RPMI8226 (cell line): Measurements from ENCODE around the gene SPANXA2.
"Not testable (repeated sequence)": the region's sequence is repeated elsewhere in the genome, so short reads cannot be mapped to it uniquely, and the experiment has no call there.

Source experiments
- DNase-seq: peaks from one replicate; pipeline ENCODE4 v3.0.0-alpha.2; 2015

Gene SPANXA2, protein sequence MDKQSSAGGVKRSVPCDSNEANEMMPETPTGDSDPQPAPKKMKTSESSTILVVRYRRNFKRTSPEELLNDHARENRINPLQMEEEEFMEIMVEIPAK

DNA sequence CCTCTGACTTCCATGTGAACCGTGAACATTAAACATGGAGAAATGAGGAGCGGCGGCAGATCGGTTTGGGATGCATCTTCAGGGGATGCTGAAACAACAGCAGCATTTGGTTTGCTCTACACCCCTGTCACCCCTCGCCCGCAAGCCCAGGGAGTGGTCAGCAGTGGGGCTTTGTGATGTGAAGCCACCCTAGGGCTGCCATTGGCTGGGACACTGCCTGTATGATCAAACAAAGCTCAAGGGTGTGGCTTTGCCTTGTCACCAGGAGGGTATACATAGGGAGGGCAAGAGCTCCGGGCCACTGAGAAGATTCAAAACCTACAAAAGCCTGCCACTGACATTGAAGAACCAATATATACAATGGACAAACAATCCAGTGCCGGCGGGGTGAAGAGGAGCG, at the start of gene SPANXA2:
Gene SPANXA2, plus strand, starts transcription at position 301 of the 400 bp plus-strand sequence. Its CDS starts 60 bp downstream, at position 361.
- DNase-seq = not testable (repeated sequence)

DNA sequence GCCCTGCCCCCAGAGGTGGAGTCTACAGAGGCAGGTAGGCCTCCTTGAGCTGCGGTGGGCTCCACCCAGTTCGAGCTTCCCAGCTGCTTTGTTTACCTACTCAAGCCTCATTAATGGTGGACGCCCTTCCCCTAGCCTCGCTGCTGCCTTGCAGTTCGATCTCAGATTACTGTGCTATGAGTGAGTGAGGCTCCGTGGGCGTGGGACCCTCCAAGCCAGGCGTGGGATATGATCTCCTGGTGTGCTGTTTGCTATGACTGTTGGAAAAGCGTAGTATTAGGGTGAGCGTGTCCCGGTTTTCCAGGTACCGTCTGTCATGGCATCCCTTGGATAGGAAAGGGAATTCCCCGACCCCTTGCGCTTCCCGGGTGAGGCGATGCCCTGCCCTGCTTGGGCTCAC, 47.0 kb upstream of the SPANXA2 start:
- not testable (repeated sequence) for DNase-seq

DNA sequence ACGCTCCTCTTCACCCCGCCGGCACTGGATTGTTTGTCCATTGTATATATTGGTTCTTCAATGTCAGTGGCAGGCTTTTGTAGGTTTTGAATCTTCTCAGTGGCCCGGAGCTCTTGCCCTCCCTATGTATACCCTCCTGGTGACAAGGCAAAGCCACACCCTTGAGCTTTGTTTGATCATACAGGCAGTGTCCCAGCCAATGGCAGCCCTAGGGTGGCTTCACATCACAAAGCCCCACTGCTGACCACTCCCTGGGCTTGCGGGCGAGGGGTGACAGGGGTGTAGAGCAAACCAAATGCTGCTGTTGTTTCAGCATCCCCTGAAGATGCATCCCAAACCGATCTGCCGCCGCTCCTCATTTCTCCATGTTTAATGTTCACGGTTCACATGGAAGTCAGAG, 4.9 kb upstream of the SPANXA2 start, which contains the start of gene SPANXA1:
Gene SPANXA1, minus strand, starts transcription at position 101 of the 400 bp plus-strand sequence. Its CDS starts 60 bp downstream, at position 41.
- not testable (repeated sequence) for DNase-seq

DNA sequence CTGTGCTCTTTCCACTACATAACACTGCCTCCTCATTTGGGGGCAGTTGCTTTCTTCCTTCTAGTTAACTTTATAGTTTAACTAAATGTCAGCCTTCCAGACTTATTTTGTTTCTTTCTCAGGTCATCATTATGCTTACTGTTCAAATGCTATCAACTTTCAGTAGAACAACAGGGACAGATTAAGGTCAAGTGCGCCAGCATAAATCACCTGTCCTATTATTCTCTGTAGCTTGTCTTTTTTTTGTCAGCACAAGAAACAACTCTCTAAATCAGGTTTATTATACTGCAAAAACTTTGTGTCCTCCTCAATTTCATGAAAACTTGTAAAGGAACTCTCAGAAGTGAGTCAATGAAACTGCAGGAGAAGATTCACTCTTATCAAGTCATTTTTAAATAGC, 19.6 kb downstream of the SPANXA2 start:
- no peak for DNase-seq

DNA sequence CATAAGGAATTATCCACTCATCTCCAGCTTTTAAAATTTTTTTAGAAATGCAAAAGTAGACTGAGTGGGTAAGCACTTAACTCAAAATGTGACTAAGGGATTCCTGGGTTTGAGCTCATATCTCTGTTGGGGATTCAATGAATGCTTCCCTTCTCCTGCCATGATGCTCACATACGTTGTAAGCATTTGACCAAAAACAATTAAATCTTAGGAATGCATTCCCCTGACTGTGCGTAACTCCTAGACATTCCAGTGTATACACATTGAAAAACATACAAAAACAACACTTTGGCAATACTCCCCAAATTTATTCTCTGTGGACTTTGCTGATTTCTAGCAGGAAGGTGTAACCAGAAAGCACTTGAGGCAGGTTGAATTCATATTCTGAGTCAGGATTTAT, 29.8 kb downstream of the SPANXA2 start:
- no peak for DNase-seq

DNA sequence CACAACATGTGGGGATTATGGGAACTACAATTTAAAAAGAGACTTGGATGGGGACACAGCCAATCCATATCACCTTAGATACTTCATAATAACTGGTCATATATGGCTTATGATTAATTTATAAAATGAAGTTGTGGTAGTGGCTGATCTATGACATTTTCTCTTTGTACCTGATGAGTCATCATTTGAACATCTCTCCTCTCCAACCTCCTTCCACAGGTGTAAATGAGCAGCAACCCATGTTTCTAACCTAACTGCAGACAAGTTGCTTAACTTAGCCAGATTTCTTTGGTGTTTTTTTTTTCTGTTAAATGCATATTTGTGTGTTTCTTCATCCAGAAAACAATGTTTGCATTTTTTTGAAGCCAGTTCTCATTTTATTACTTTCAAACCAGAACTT, 42.6 kb downstream of the SPANXA2 start:
- no peak for DNase-seq

DNA sequence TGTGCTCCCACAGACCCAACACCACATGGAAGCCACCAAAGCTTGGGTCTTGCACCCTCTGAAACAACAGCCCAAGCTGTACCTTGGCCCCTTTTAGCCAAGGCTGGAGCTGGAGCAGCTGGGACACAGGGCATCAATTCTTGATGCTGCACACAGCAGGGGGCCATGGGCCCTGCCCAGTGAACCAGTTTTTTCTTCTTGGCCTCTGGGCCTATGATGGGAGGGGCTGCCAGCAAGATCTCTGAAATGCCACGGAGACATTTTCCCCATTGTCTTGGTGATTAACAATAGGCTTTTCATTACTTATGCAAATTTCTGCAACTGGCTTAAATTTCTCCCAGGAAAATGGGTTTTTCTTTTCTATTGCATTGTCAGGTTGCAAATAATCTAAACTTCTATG, 49.0 kb downstream of the SPANXA2 start:
- DNase-seq = no peak
